NCI-H2171 treated with DMSO at 0.1 percent for 48 hours (cell line): ENCODE results near the gene SUGP2.
A peak's percentile ranks its signal among the peaks of the same experiment; 100 is the strongest.
"Not testable (repeated sequence)": the region's sequence is repeated elsewhere in the genome, so short reads cannot be mapped to it uniquely, and the experiment has no call there.

Experiments used
- DNase-seq: peaks from one replicate; lab custom pipeline; 2025; lab: John Stamatoyannopoulos, UW

Gene SUGP2

DNA sequence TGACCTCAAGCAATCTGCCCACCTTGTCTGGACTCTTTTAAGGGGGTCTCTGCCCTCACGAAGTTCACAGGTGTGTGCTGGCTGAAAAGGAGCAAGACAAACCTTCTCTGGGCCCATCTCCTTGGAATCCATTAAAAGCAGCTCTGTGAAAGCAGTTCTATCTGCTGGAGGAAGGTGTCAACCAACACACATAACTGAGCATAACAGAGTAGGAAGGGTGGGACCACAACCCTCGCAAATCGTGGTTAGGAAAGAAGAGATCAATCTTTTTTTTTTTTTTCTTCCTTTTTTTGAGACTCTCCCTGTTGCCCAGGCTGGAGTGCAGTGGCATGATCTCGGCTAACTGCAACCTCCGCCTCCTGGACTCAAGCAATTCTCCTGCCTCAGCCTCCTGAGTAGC lies 1.4 kb downstream of the SUGP2 start:
- DNase-seq: no peak

- no peak for DNase-seq
These were observed 4.8 kb downstream of the SUGP2 start for GRCh38 chr19:19028526-19028925.

GRCh38 chr19:19027228-19027627 lies 6.1 kb downstream of the SUGP2 start:
- no peak for DNase-seq

DNA sequence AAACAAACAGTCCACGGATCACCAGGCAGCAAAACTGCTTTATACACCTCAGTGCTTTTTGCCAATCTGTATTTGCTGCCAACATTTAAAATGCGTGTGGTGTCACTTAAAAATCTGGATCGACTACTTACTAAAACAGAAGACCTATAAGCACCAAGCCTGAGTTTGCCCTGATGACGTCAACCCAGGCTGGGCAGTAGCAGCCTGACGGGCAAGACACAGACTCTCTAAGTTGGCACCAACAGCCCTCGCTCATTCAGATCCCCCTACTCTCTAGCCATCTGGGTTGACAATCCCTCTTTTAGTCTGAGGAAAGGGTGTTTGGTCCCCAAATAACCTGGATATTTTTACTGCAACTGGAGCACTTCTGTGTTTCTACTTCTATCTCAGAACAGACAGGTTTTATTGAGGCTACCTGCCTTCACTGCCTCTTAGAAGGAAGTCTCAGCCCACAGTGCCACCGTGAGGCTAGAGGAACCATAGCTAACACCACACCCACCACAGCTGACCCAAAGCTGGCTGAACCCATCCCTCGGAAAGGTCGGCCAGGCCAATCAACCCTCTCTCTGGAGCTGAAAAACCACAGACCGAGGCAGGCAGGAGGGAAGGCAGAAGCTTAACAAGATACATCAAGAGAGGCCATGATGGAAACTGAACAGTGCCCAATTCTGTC lies 6.9 kb downstream of the SUGP2 start:
- DNase-seq: no peak

DNA sequence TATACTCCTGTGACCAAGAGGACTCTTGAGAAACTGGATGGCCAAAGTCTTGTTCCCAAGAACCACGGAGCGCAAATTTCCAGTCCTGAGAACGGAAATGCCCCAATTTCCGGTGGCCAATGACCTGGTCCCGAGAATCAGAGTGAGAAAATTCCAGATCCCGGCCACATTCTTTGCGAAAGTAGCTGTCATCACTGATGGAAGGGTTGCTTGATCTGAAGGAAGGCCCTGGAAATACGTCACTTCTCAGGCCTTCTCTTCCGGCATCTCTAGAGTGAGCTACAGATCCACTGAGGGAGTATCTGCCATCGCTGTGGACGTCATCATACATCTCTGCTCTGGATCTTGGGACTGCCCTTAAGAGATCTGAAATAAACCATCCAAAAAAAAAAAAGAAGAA lies 7.5 kb downstream of the SUGP2 start:
- DNase-seq: no peak

DNA sequence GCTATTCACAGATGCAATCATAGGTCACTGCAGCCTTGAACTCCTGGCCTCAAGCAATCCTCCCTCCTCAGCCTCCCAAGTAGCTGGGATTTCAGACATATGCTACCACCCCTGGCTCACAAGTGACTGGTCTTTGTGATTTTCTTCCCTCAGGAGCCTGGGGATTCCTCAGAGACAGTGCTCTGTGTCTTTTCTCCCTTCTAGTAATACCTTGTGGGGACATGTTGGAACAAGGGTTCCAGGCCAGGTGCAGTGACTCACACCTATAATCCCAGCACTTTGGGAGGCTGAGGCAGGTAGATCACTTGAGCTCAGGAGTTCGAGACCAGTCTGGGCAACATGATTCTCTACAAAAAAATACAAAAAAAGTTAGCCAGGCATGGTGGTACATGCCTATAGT lies 9.9 kb downstream of the SUGP2 start:
- not testable (repeated sequence) for DNase-seq

- no peak for DNase-seq
These were observed 10.8 kb downstream of the SUGP2 start for GRCh38 chr19:19022380-19022961.

GRCh38 chr19:19021115-19021514 lies 12.2 kb downstream of the SUGP2 start:
- DNase-seq: no peak

DNA sequence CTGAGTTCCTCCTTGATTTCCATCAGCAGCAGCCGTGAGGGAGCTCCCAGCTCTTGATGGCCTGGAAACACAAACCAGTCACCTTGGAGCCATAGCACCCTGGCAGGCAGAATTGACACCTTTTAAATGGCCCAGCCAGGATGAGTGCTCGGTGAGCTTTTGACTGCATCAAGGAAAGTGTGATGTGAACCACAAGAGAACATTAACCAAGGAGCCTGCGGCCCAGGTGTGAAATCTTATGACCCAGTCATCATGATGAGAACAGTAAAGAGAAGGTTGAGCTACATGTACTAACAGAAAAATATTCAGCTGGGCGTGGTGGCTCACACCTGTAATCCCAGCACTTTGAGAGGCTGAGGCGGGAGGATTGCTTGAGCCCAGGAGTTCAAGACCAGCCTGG lies 22.8 kb downstream of the SUGP2 start:
- no peak for DNase-seq

DNA sequence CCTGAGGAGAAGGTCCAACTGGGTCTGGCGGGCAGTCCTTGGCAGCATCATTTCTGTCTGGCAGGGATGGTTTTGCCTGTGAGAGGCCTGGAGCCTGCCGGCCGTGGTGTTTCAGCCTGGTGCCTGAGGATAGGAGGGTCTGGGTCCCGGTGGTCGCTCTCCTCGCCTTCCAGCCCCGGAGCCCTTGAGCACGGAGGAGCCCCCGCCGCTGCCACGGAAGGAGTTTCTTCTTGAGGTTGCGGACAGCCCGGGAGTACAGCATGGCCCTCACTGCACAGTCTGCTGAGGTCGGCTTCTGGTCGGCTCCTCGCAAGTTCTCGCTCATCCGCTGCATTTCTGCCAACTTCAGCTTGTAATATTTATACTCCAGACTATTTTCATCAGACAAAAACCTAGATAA lies 23.4 kb downstream of the SUGP2 start:
- DNase-seq: no peak

- no peak for DNase-seq
These were observed 27.1 kb downstream of the SUGP2 start for GRCh38 chr19:19006213-19006612.

- DNase-seq: no peak
These were observed 29.2 kb downstream of the SUGP2 start for GRCh38 chr19:19004144-19004543.

DNA sequence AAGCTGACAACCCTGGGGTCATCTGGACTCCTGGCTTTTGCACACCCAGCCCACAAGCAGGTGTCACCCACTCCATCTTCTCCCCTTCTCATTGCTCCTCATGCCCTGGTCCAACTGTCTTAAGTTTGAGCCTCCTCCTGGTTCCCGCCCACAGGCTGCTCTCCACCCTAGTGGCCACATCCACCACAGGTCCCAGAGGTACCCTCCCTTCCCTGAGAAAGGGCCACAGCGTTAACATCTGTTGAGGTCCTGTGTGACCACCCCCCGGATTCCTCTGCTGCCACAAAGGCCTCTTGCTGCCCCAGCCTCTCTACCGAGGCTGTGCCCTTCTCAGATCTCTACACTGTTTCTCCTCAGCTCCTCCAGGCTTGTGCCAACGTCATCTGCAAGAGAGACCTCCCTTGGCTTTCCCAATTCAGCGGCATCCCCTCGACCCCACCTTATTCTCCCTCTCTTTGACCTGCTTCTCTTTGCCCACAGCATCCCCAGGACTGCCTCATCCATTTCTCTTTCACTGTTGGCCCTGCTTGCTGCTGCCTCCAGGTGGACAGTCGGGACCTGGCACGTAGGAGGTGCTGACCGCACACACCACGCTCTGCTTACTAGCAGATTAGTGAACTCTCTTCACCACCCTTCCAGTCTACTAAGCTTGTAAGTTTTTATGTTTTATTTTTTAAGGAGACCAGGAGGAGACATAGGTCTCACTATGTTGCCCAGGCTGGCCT lies 33.3 kb downstream of the SUGP2 start:
- DNase-seq: no peak

DNA sequence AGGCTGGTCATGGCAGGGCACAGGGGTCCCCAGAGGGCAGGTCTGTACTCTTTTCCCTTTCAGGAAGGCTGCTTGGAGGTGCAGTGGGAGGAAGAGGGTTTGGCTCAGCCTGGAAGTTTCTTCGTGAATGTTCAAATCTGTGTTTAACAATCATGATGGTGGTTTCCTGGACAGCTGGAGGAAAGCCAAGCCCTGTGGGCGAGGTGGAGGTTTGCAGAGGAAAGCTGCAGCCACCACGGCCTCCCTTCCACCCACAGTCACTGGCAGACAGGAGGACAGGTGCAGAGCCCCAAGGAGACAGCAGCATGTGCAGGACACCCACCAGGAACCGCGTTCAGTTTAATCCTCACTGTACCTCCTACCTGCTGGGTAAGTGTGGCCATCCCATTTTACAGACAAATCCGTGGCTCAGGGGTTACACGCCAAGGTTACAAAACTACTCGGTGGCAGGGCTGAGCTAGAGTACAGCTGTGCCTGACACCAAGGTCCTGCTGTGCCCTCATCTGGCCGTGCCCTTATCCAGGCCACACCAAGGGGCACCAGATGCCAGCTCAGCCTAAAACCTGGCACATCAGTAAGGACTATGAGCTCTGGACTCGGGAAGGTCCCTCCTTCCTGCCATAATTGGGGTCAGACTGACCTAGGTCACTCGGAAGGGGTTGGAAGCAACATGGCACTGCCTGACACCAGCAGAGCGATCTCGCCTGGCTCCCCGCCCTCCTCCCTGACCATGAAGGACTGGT lies 34.1 kb downstream of the SUGP2 start:
- DNase-seq: no peak

- DNase-seq: no peak
These were observed 35.0 kb downstream of the SUGP2 start for GRCh38 chr19:18998276-18998675.

- DNase-seq: no peak
These were observed 36.4 kb downstream of the SUGP2 start for GRCh38 chr19:18996796-18997394.

DNA sequence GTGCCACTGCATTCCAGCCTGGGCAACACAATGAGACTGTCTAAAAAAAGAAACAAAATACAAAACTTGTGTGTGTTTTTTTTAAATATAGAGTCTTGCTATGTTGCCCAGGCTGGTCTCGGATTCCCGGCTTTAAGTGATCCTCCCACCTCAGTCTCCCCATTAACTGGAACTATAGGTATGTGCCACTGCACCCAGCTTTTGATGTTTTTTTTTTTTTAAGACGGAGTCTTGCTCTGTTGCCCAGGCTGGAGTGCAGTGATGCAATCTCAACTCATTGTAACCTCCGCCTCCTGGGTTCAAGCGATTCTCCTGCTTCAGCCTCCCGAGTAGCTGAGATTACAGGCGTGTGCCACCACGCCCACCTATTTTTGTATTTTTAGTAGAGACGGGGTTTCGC lies 37.0 kb downstream of the SUGP2 start:
- DNase-seq: no peak

GRCh38 chr19:18995804-18996241 lies 37.5 kb downstream of the SUGP2 start:
- peak; percentile 46 for DNase-seq

DNA sequence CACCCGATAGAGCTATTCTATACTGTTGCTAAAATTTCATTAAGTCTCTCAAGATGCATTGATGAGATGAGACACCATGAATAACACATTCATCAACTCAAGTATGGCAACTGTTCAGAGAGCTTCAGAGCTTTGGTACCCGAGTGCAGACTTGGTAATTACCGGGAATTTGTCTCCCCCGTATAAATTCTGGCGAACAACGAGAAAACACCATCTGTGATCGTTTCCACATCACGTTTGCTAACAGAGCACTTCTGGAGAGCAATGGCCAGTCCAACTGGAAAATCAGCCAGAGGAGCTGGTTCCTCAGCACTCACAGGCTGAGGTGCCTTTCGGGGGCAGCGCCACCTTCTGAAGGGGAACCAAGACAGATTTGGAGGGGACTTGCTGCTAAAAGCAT lies 40.2 kb downstream of the SUGP2 start:
- no peak for DNase-seq

GRCh38 chr19:18992696-18993095 lies 40.6 kb downstream of the SUGP2 start:
- DNase-seq: no peak

DNA sequence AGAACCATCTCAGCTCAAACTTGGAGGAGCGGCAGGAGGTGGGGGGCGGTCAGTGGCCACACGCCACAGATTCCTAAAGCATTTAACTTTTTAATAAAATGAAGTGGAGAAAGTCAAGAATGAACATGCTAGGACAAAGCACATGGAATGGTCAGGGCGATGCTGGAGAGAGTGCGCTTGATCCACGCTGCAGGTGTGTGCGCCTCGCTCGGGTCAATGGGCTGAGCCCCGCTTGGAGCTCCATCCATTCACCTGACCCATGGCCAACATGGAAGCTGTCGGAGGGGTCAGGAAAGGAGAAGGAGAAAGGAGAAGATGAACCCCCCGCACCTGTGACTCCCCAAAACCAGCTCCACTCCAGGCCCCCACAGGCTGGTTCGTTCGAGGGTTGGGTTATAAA lies 41.8 kb downstream of the SUGP2 start:
- DNase-seq: no peak

DNA sequence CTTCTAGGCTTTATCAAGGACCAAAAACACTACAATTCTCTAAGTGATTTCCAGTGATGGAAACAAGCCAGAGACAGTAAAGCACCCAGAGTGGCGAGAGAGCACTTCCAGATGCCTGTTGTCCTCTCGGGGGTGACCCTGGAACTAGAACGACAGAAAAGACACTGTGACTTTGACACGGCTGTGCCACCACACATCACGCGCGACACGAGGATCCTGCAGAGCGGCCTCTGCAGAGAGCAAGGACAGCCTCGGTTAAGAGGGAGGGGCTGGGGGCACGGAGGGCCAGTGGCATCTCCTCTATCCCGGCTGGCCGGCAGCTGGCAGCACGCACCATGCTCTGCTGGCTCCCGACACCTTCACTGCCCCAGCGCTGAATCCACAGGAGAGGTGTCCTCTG lies 42.3 kb downstream of the SUGP2 start:
- DNase-seq: no peak
